Activated T-cell treated with anti-CD3 and anti-CD28 coated beads, Interleukin-2, amount 50 U/mL, for 72 hours (primary cell): Measurements from ENCODE around the gene DPP9. TPM values are rescaled to one million over a fixed set of nuclear protein-coding genes. Genes with fewer than 3 reads are reported as not detected.

Source experiments
- ATAC-seq, 2 donors: fragments of 150-1000 bp; cut with Tn5 transposase; replicated peaks in 1 of 2; 2 replicates each; pipeline ENCODE4 v1.10.0; 2021; ENCODE audit warnings: moderate library complexity in 2 of 2, mild to moderate bottlenecking in 1 of 2
- DNase-seq, 2 donors: peaks; one replicate each; pipeline ENCODE4 v3.0.0; 2021 to 2022; ENCODE audit warnings: mixed read lengths in 1 of 2
- H3K27ac Mint-ChIP-seq: one replicate; pipeline ENCODE4 v1.8.0; 2022; ENCODE audit warnings: mild to moderate bottlenecking, moderate library complexity, mixed read lengths
- H3K27me3 Mint-ChIP-seq: one replicate; pipeline ENCODE4 v1.8.0; 2022; ENCODE audit warnings: low read depth, mixed read lengths
- H3K36me3 Mint-ChIP-seq, 2 donors: one replicate each; pipeline ENCODE4 v1.8.0; 2022; ENCODE audit warnings: mixed read lengths in 2 of 2, mild to moderate bottlenecking in 1 of 2; ENCODE audit not compliant: insufficient read depth in 2 of 2
- H3K4me1 Mint-ChIP-seq: one replicate; pipeline ENCODE4 v1.8.0; 2022; ENCODE audit warnings: low read depth, mixed read lengths
- H3K4me3 Mint-ChIP-seq, 2 donors: one replicate each; pipeline ENCODE4 v1.8.0; 2022; ENCODE audit warnings: mild to moderate bottlenecking in 2 of 2, mixed read lengths in 2 of 2, moderate library complexity in 2 of 2
- H3K9me3 Mint-ChIP-seq, 2 donors: one replicate each; pipeline ENCODE4 v1.8.0; 2022; ENCODE audit warnings: mixed read lengths in 2 of 2
- total RNA-seq, 2 donors: library from RNA; stranded (reverse); gene quantifications; one replicate each; pipeline ENCODE4 v1.2.3, GENCODE V29; 2022

Gene DPP9
- total RNA-seq, 2 donors from 2014 or later, result 58.8 to 61.0 TPM

- no peaks in the 10 kb centered on the region for H3K27me3 Mint-ChIP-seq
- no peak overlapping the region for H3K27ac Mint-ChIP-seq
- peaks cover 0 to 3% of the 10 kb centered on the region in 2 donors for H3K36me3 Mint-ChIP-seq
- H3K4me3 Mint-ChIP-seq, result no peak overlapping the region
- peak in 1 of 2 donors; percentile 18 for ATAC-seq
- no peak for DNase-seq
- no peaks in the 10 kb centered on the region for H3K4me1 Mint-ChIP-seq
- no peaks in the 10 kb centered on the region for H3K9me3 Mint-ChIP-seq
Observed at GRCh38 chr19:4649392-4650047, 74.1 kb downstream of the DPP9 start.

DNA sequence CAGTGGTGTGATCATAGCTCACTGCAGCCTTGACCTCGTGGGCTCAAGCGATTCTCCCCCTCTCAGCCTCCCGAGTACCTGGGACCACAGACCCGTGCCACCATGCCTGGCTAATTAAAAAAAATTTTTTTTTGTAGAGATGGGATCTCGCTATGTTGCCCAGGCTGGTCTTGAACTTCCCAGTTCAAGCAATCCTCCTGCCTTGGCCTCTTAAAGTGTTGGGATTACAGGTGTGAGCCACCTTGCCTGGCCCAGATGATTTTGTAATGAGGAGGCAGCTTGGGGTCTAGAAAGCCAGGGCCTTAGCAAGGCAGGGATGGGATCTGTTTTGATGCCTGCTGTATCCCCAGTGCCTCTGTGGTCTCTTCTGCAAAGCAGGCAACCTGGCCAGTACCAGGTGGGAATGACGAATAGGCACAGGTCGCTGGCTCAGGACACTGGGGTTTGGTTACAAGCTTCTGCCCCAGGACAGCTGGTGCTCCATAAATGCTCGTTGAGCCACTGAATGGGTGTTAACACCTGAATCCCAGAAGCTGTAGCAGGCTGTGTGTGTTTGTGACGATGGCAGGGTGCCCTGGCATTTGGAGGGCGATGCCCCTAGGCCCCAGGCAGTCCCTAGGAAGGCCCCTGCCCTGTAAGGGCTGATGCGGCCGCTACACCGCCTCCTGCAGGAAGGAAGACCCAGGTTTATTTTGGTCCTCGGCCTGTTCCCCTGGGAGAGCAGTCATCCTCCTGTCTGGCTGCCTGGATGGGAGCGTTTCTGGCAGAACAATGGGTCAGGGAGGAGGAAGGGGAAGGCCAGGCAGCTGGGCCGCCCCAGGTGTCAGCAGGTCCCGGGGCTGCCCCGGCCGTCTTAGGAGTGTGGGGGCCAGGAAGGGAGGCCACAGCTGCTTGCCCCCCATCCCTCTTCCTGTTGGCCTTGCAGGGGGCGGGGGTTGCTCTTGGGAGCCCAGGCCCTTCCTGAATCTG lies 75.7 kb downstream of the DPP9 start:
- peaks cover 0 to 3% of the 10 kb centered on the region in 2 donors for H3K36me3 Mint-ChIP-seq
- H3K27ac Mint-ChIP-seq, result no peak overlapping the region
- ATAC-seq, result no peak
- H3K27me3 Mint-ChIP-seq, result no peaks in the 10 kb centered on the region
- DNase-seq, result no peak
- H3K4me1 Mint-ChIP-seq, result no peaks in the 10 kb centered on the region
- H3K9me3 Mint-ChIP-seq, result no peaks in the 10 kb centered on the region
- no peak overlapping the region for H3K4me3 Mint-ChIP-seq

DNA sequence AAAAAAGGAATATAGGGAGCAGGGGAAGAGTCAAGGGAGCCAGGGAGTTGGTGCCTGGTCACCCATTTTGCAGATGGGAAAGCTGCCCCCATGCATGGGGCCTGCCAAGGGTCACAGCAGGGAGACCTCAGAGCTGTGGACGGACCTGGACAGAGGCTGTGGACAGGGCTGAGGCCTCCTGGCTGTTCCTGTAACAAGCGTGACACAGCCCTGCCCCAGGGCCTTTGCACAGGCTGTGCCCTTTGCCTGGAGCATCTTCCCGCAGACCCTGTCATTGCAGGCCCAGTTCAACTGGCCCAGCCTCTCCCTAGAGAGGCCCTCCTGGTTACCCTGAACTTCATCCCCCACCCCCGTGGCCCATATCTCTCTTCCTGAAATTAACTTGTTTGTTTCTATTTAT lies 77.9 kb downstream of the DPP9 start:
- Mint-ChIP-seq H3K9me3 (no peaks in the 10 kb centered on the region), H3K4me3 (no peak overlapping the region), H3K36me3 (peaks cover 0 to 3% of the 10 kb centered on the region in 2 donors), H3K27me3 (no peaks in the 10 kb centered on the region), H3K4me1 (peaks cover under 1% of the 10 kb centered on the region), H3K27ac (no peak overlapping the region)
- DNase-seq (no peak), ATAC-seq (no peak)

GRCh38 chr19:4642625-4643024 lies 81.0 kb downstream of the DPP9 start:
- Mint-ChIP-seq H3K36me3 (peaks cover 0 to 9% of the 10 kb centered on the region in 2 donors), H3K27me3 (no peaks in the 10 kb centered on the region), H3K9me3 (no peaks in the 10 kb centered on the region), H3K4me3 (no peak overlapping the region), H3K4me1 (peaks cover 21% of the 10 kb centered on the region), H3K27ac (no peak overlapping the region)
- DNase-seq (no peak), ATAC-seq (no peak)

GRCh38 chr19:4641132-4641531 lies 82.5 kb downstream of the DPP9 start:
- no peaks in the 10 kb centered on the region for H3K27me3 Mint-ChIP-seq
- peaks cover 0 to 8% of the 10 kb centered on the region in 2 donors for H3K36me3 Mint-ChIP-seq
- peaks cover 32% of the 10 kb centered on the region for H3K4me1 Mint-ChIP-seq
- no peak overlapping the region for H3K27ac Mint-ChIP-seq
- peak overlapping the region; percentile 52 to 63 for H3K4me3 Mint-ChIP-seq
- no peaks in the 10 kb centered on the region for H3K9me3 Mint-ChIP-seq
- DNase-seq, result no peak
- no peak for ATAC-seq

DNA sequence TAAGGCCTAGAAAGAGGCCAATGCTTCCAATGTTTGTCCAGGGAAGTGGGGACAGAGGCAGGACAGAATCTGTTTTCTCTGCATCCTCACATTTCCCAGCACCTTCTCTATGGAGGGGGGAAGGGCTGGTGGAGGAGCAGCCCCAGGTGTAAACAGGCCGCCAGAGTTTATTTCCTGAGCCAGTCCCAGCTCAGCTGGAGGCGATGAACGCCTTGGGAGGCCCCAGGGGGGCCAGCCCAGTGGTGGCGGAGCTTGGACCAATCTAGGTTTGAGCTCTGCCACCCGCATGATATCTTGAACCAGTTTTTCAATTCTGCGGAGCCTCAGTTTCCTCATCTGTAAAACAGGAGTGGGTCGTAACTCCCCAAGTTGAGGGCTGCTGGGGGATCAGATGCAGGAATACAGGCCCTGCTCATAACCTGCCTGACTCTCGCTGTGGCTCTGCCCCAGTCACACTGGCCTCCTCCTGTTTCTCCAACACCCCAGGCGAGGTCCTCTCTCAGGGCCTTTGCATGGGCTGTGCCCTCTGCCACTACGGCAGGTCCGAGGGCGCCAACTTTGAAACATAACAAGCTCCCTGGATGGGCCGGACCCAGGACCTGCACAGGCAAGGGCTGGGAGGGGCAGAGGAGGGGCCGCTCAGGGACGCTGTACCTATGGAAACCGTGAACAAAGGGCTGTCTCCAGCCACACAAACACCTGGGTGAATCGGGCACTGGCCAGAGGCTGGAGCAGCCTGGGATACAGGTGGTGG lies 83.2 kb downstream of the DPP9 start:
- H3K4me3 Mint-ChIP-seq, result peak overlapping the region; percentile 95 to 99
- H3K36me3 Mint-ChIP-seq, result peaks cover 0 to 6% of the 10 kb centered on the region in 2 donors
- no peak overlapping the region for H3K27ac Mint-ChIP-seq
- no peak for DNase-seq
- H3K9me3 Mint-ChIP-seq, result no peaks in the 10 kb centered on the region
- no peaks in the 10 kb centered on the region for H3K27me3 Mint-ChIP-seq
- H3K4me1 Mint-ChIP-seq, result peaks cover 32% of the 10 kb centered on the region
- ATAC-seq, result no peak

DNA sequence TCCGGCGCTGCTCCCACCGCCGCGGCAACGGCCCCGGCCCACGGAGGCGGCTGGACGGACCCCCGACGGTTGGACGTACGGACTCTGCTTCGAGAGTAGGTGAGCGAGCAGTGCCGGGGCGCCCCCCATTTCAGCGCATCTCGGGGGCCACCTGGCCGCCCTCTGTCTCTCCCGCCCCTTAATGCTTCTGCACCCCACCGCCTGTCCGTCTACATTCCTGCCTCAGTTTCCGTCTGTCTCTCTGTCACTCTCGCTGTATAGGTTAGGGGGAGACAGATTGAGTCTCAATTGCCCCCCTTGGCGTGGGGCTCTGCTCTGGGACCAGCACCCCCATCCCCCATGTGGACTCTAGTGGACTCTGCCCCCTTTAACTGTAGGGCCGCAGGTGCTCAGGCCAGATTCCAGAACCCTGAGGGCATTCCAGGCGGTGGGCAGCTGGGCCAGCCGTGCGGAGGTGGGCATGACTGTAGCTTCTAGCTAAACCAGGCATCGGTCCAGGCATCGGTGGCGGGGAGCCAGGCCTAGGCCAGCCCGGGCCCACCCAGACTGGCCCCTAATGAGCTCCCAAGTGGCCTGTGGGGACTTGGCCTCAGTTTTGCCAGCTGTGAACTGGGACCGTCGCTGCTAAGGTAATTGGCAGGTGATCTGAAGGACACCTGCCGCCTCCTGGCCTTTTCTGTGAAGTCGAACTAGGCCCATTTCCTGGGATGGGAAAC lies 84.0 kb downstream of the DPP9 start:
- Mint-ChIP-seq H3K27me3 (no peaks in the 10 kb centered on the region), H3K9me3 (no peaks in the 10 kb centered on the region), H3K4me3 (peak overlapping the region; percentile 95 to 99), H3K36me3 (peaks cover 0 to 6% of the 10 kb centered on the region in 2 donors), H3K4me1 (peaks cover 37% of the 10 kb centered on the region), H3K27ac (peak overlapping the region; percentile 30)
- ATAC-seq (no peak), DNase-seq (peak in 1 of 2 donors; percentile 18)

DNA sequence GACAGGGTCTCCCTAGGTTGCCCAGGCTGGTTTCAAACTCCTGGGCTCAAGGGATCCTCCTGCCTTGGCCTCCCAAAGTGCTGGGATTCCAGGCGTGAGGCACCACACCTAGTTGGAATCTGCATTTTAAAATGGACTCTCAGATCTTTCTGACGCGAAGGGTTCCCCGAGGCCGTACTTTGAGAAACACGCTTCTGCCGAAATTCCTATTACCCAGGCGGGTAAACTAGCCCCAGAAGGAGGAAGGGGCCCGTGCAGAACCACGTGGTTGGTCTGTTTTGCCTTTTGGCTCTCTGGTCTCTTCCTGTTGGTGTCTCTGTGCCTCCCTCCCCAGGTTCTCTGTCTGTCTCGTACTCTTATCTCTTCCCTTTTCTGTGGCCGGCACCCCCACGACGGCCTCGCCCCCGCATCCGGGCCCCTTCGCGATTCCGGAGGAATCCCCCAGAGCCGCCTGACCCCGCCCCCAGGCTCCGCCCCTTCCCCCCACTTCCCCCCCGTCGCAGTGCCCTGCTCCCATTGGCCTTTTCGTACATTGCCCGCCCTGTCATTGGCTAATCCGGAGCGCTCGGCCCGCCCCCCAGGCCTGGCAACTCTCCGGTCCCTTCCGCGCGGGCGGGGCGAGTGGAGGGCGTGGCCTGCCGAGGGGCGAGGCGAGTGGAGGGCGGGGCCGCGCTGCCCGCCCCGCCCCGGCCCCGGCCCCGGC lies 84.7 kb downstream of the DPP9 start, which contains the start of gene TNFAIP8L1:
Gene TNFAIP8L1 (plus strand): TSS at position 689 of the 703 bp plus-strand sequence. CDS start 12,354 bp downstream, outside the sequence.
- ATAC-seq (peak; percentile 92), DNase-seq (peak; percentile 100)
- peak within 1 kb of the TSS; percentile 100 for H3K27ac Mint-ChIP-seq
- H3K27me3 Mint-ChIP-seq, result no peaks in the 10 kb centered on the region
- no peaks in the 10 kb centered on the region for H3K9me3 Mint-ChIP-seq
- H3K4me3 Mint-ChIP-seq, result peak within 1 kb of the TSS; percentile 95 to 99
- peaks cover 0 to 6% of the 10 kb centered on the region in 2 donors for H3K36me3 Mint-ChIP-seq
- peaks cover 42% of the 10 kb centered on the region for H3K4me1 Mint-ChIP-seq

DNA sequence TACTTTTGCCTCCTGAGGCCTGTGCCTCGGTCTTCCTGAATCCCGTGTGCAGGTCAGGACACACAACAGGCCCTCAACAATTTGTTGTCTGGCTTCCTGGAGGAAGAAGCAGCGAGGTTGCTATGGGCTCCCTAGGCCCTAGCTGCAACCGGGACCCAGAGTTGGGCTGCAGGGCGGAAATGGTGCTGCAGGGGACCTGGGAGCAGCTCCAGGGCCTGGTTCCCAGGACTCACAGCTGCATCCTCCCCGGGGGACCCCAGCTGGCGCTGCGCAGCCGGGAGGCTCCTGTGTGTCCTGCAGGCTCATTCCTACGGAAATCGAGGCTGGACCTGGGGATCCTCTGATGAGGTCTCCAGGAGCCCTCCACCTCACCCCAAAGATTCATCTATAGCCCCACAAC lies 85.3 kb downstream of the DPP9 start:
- H3K27ac Mint-ChIP-seq, result no peak overlapping the region
- DNase-seq (no peak), ATAC-seq (no peak)
- no peaks in the 10 kb centered on the region for H3K27me3 Mint-ChIP-seq
- H3K4me1 Mint-ChIP-seq, result peaks cover 44% of the 10 kb centered on the region
- peaks cover under 1 to 6% of the 10 kb centered on the region in 2 donors for H3K36me3 Mint-ChIP-seq
- no peaks in the 10 kb centered on the region for H3K9me3 Mint-ChIP-seq
- peak overlapping the region in 1 of 2 donors; percentile 24 for H3K4me3 Mint-ChIP-seq

GRCh38 chr19:4636761-4637160 lies 86.9 kb downstream of the DPP9 start:
- Mint-ChIP-seq H3K4me1 (peaks cover 47% of the 10 kb centered on the region), H3K36me3 (peaks cover 2 to 6% of the 10 kb centered on the region in 2 donors), H3K9me3 (no peaks in the 10 kb centered on the region), H3K27ac (no peak overlapping the region), H3K4me3 (peak overlapping the region; percentile 65 to 68), H3K27me3 (no peaks in the 10 kb centered on the region)
- ATAC-seq (no peak), DNase-seq (no peak)

DNA sequence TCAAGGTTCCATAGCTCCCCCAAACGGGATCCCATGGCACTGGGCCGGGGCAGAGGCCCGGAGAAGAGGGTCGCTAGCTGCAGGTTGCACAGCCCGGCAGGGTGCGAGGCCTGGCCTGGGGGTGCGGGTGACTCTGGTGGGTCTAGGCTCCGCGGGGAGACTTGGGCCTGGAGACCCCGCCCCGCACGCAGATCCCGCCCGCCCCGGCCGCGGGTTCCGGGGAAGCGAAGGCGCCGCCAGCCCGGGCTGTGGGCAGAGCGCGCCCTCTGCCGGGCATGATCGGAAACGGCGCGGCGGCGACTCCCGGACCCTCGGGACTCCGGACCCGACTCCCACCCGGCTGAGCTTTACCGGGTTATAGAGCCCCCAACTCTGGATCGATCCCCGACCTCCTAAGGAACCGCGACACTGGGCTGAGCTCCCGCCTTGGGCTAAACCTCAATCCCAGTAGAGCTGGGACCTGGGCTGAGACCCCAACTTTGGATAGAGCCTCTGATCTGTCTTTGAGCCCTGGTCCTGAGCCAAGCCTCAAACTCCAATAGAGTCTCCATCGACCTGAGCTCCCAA lies 87.4 kb downstream of the DPP9 start:
- Mint-ChIP-seq H3K9me3 (no peaks in the 10 kb centered on the region), H3K4me3 (peak overlapping the region; percentile 65 to 68), H3K36me3 (peaks cover 2 to 6% of the 10 kb centered on the region in 2 donors), H3K27ac (no peak overlapping the region), H3K4me1 (peaks cover 47% of the 10 kb centered on the region), H3K27me3 (no peaks in the 10 kb centered on the region)
- peak; percentile 27 to 28 for ATAC-seq
- DNase-seq, result peak; percentile 83 to 90
